GM15510 (cell line): Measurements from ENCODE around the gene DYNC2H1.
A peak's percentile ranks its signal among the peaks of the same experiment; 100 is the strongest.

Experiments
- POLR2A ChIP-seq: IDR thresholded peaks from 3 replicates; pipeline ENCODE4 v1.6.1; 2011; ENCODE audit warnings: borderline replicate concordance; ENCODE audit not compliant: insufficient read length; ENCODE audit errors: extremely low read depth

DYNC2H1 gene, protein sequence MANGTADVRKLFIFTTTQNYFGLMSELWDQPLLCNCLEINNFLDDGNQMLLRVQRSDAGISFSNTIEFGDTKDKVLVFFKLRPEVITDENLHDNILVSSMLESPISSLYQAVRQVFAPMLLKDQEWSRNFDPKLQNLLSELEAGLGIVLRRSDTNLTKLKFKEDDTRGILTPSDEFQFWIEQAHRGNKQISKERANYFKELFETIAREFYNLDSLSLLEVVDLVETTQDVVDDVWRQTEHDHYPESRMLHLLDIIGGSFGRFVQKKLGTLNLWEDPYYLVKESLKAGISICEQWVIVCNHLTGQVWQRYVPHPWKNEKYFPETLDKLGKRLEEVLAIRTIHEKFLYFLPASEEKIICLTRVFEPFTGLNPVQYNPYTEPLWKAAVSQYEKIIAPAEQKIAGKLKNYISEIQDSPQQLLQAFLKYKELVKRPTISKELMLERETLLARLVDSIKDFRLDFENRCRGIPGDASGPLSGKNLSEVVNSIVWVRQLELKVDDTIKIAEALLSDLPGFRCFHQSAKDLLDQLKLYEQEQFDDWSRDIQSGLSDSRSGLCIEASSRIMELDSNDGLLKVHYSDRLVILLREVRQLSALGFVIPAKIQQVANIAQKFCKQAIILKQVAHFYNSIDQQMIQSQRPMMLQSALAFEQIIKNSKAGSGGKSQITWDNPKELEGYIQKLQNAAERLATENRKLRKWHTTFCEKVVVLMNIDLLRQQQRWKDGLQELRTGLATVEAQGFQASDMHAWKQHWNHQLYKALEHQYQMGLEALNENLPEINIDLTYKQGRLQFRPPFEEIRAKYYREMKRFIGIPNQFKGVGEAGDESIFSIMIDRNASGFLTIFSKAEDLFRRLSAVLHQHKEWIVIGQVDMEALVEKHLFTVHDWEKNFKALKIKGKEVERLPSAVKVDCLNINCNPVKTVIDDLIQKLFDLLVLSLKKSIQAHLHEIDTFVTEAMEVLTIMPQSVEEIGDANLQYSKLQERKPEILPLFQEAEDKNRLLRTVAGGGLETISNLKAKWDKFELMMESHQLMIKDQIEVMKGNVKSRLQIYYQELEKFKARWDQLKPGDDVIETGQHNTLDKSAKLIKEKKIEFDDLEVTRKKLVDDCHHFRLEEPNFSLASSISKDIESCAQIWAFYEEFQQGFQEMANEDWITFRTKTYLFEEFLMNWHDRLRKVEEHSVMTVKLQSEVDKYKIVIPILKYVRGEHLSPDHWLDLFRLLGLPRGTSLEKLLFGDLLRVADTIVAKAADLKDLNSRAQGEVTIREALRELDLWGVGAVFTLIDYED (N-terminal part only)

DNA sequence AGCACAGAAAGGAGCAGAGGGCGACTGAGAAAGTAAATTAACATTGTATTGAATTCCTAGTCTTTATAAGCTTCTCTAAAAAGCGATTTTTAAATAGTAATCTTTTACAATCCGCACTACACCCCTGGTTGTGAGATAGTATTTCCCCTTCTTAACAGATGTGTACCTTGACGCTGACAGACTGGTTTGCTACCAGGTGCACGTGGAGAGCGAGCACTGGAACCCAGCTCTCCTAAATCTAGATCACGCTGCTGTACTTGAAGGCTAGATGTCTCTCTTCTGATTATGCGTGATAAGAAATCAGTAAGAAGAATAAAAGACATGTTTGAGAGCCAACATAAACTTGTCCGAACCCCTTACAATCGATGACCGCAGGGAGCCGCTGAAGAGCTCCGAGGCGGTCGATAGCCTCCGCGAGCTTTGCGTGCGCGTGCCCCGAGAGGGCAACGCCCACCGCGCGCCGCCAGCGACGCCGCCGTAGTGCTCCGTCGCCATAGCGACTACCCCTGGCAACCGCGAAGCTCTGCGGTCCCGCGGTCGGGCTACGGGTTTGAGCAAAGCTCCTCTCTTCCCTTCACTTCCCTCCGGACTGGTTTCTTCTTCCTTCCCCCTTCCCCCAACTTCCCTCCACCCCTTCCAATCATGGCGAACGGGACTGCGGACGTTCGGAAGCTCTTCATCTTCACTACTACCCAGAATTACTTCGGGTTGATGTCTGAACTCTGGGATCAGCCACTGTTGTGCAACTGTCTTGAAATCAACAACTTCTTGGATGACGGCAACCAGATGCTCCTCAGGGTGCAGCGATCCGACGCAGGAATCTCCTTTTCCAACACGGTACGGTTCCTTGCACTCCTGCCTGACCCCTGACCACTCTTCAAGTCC lies at the start of gene DYNC2H1:
DYNC2H1 (plus strand) TSS at position 494 of the 885 bp plus-strand sequence; CDS start at position 643, 149 bp downstream.
- TF ChIP-seq POLR2A: no peak

DNA sequence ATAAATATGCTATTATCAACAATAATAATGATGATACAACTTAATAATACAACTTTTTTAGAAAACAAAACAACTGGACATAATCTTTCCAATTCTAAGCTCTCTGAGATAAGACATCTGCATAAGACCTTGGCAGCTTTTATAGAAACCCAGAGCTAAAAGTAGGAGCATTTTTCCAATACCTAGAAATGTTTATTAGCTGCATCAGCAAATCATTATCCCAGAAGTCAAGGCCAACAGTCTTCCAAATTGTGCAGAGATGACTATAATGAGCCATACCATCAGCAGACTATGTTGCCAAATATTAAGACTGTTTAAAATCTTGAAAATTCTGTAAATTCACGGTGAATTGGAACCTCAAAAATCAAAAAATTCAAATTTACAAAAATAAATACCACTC lies 47.6 kb upstream of the DYNC2H1 start:
- TF ChIP-seq POLR2A: no peak

DNA sequence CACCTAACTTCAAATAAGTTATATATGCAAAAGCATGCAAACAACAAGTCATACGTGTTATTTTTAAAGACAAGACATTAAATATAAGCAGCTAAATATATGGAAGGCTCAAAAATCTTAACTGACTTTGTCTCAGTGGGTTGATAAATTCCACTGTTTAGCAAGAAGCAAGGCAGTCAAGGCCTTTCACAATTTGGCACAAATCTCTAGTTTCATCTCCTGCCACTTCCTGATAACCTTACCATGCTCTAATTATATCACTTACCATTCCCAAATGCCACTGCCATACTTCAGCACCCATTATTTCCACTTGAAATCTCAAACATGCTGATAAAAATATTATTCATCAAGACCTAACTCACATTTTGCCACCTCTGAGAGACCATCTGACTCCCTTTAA lies 42.1 kb upstream of the DYNC2H1 start:
- TF ChIP-seq POLR2A: no peak

DNA sequence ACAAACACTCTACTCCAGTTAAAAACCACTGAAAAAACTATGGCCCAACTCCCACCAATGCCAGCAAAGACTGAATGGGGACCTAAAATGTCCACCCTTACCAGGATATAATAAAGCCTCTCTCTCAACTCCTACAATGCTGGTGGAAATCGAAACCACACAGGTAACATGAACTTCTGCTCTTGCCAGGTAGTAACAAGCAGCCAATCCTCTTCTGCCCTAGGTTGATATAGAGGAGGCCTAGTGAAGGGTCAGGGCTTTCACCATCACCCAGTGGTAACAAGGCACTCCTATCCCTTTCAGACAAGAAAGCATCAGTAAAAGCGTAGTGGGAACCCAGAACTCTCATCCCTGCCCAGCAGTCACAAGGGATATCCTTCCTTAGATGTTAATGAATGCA lies 39.9 kb upstream of the DYNC2H1 start:
- no peak for TF ChIP-seq POLR2A

DNA sequence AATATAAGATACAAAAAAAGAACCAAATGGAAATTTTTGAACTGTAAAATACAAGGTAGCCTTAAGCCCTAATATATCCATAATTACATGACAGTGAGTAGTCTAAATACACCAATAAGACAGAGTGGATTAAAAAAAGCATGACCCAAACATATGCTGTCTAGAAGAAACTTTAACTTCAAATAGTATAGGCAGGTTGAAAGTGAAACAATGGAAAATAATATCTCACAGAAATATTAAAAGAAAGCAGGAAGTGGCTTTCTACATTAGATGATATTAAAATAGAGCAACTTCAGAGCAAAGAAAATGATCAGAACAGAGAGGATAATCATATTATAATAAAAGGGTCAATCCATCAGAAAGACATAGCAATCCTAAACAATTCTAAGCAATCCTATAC lies 39.1 kb upstream of the DYNC2H1 start:
- TF ChIP-seq POLR2A: no peak

DNA sequence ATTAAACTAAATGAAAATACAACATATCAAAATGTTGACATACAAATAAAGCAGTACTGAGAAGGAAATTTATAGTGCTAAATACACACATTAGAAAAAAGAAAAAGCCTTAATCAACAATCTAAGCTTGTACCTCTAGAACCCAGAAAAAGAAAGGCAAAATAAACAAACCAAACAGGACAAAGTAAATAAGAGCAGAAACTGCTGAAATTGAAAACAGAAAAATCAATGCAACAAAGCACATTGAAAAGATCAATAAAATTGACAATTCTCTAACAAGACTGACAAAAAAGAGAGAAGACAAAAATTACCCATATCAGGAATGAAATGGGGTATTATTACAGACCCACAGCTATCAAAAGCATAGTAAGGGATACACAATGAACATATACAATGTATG lies 38.2 kb upstream of the DYNC2H1 start:
- TF ChIP-seq POLR2A: no peak

DNA sequence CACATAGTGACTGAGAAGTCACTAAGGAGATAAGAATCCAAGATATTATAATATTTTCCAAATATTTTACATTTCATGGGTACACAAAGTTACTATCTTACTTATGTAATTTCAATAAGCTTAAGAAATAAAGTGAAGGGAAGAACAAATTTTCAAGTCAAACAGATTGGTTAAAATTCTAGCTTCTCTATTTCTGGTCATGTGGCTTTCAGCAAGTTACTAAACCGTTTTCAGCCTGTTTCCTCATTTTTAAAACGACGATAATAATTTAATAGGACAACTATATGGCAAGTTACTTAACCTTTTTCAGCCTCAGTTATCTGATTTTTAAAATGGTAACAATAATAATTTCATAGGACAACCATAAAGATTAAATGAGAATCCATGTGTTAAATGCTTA lies 32.9 kb upstream of the DYNC2H1 start:
- no peak for TF ChIP-seq POLR2A

DNA sequence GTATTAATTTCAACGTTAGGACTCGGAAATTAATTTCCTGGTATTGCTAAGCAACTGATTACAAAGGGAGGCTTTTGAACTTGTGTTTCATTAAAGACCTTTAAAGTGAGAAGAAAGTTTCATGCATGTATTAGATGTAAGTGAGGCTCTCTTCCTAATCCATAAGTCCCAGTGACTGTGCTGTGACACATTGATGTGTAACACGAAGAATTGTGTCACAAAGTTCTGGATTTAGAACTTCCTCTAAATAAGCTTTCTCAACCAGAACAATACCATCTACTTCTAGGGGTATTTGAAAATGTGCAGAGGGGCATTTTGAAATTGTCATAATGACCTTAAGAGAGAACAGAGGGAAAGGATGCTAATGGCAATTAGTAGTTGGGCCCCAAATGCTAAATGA lies 31.7 kb upstream of the DYNC2H1 start:
- no peak for TF ChIP-seq POLR2A

DNA sequence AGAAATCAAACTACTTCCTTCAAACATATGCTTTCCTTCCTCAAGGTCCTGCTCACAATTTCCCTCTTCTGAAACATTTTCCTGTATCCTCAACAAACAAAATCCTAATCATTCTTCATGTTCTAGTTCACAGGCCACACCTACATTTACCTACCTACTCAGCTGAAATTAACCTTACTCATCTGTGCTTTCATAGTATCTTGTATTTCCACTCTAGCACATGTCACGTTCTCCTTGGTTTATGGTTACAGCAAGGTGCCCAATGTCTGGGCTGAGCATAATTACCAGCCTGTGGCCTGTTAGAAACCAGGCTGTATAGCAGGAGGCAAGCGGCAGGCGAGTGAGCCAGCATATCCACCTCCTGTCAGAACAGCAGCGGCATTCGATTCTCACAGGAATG lies 30.5 kb upstream of the DYNC2H1 start:
- TF ChIP-seq POLR2A: no peak

DNA sequence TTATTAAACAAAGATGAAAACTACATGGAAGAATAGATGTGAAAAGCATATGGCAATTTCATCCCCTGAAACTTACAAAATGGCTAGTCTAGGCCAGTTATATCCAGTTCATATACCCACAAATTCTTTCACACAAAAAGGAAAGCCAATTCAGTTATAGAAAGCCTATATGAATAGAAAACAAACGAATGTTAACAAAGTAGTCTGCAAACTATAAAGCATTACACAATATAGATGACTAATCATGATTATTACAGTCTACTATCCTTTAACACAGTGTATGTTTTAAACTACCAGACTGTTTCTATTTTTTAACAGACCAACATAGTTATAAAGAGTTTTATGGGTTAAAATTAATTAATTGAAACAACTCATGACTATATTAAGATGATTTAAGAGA lies 29.4 kb upstream of the DYNC2H1 start:
- no peak for TF ChIP-seq POLR2A

DNA sequence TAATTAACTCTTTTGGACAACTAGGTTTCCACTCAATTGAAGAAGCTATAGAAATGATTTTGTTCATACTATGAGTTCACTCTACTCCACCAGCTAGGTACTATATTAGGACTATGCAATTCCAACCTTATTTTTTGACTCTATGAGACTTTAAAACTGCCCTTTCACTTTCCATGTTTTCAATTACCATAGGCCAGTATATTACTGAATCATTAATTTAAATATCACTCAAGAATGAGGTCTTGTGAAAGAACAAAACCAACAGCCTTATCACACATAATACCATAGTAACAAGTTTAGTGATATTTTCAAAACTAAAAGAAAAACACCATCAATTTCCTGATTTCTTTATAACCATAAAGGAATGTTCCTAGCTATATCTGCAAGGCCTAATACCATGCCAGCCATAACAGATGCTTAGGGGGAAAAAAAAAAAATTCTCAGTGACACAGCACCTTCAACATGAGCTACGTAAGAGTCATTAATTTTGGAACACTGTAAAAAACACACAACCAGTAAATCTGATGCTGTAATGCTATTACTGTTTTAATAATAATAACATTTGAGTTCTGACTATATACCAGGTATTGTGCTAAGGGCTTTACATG lies 23.4 kb upstream of the DYNC2H1 start:
- TF ChIP-seq POLR2A: no peak

DNA sequence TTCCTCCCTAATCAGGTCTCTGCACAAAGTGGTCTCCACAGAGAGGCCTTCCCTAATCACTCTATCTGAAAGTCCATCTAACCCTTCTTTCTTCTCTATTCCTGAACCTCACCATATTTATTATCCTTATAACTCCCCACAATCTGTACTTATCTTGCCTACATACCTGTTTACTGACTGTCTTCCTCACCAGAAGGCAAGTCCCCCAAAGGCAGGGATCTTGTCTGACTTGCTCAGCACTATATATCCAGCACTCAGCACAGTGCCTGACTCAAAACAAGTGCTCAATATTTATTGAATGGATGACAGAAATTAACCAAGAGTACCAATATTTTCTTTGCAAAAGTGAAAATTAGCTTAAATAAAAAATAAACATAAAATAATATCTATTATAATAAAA lies 22.8 kb upstream of the DYNC2H1 start:
- no peak for TF ChIP-seq POLR2A

DNA sequence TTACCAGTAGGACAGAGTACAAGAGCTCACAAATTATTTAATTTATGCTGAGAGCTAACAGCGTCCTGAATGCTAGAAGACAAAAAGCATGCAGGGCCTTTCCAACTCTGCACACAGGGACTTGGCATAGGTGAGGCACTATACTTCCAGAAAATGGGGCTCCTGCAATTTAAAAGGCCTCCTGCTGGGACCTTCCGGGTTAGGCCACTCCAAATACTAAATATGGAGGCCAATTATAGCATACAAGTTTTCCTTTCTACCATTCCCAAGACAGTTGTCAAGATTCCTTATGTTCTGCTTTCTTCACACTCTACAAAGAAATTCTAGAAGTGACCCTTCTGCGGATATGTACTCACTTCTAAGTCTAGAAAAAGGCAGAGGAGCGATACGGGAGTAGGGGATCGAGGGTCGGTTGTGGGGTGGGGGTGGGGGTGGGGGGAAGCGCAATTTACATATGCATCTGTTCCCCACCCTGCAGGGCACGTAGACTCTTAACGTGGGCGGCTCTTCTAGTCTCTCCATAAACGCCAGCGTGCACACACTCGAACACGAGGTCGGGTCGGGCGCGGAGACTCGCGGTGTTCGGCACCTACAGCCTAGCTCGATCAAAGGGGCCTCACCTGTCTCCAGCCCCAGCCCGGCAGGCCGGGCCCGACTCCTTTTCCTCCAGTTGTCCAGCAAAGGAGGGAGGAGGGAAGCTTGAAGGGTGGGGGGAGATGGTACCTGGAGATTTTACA lies 18.0 kb upstream of the DYNC2H1 start:
- TF ChIP-seq POLR2A: peak; percentile 38
